ENCODE data around the gene RALGPS1. TPM values are rescaled to one million over a fixed set of nuclear protein-coding genes. Genes with fewer than 3 reads are reported as not detected.

The RALGPS1 gene
- total RNA-seq, 2 donors from 2014 or later, result 9.7 to 17.7 TPM

- peak; percentile 36 for DNase-seq (ENCODE audit: low spot score)
- H3K4me1 ChIP-seq, result peaks cover 3 to 58% of the 10 kb centered on the region in 2 donors
- no peak for TF ChIP-seq CTCF (IDR thresholded peaks at IDR 0.05)
- H3K9me3 ChIP-seq, result no peaks in the 10 kb centered on the region
- H3K4me3 ChIP-seq, result no peak overlapping the region
- H3K27ac ChIP-seq, result peak overlapping the region in 1 of 2 donors; percentile 95
- H3K27me3 ChIP-seq, result no peaks in the 10 kb centered on the region
- no peaks in the 10 kb centered on the region for H3K36me3 ChIP-seq
Measured at GRCh38 chr9:127136880-127137639, 222.5 kb downstream of the RALGPS1 start.

- H3K27ac ChIP-seq, result no peak overlapping the region
- no peak overlapping the region for H3K4me3 ChIP-seq
- H3K36me3 ChIP-seq, result no peaks in the 10 kb centered on the region
- peak; percentile 43 for DNase-seq (ENCODE audit: low spot score)
- H3K9me3 ChIP-seq, result no peaks in the 10 kb centered on the region
- H3K27me3 ChIP-seq, result no peaks in the 10 kb centered on the region
- no peak for TF ChIP-seq CTCF (IDR thresholded peaks at IDR 0.05)
- peaks cover 3 to 53% of the 10 kb centered on the region in 2 donors for H3K4me1 ChIP-seq
Measured at GRCh38 chr9:127137640-127138360, 223.2 kb downstream of the RALGPS1 start.

GRCh38 chr9:127138444-127138843 is 223.9 kb downstream of the RALGPS1 start:
- Histone ChIP-seq H3K4me1 (peaks cover 0 to 46% of the 10 kb centered on the region in 2 donors), H3K27ac (no peak overlapping the region), H3K27me3 (no peaks in the 10 kb centered on the region), H3K9me3 (no peaks in the 10 kb centered on the region), H3K4me3 (no peak overlapping the region), H3K36me3 (no peaks in the 10 kb centered on the region)
- peak; percentile 56 for DNase-seq (ENCODE audit: low spot score)
- TF ChIP-seq CTCF (IDR thresholded peaks at IDR 0.05), result no peak

- no peaks in the 10 kb centered on the region for H3K9me3 ChIP-seq
- no peaks in the 10 kb centered on the region for H3K27me3 ChIP-seq
- no peaks in the 10 kb centered on the region for H3K36me3 ChIP-seq
- H3K27ac ChIP-seq, result no peak overlapping the region
- DNase-seq (ENCODE audit: low spot score), result peak; percentile 50
- TF ChIP-seq CTCF (IDR thresholded peaks at IDR 0.05), result no peak
- H3K4me1 ChIP-seq, result peaks cover 0 to 39% of the 10 kb centered on the region in 2 donors
- H3K4me3 ChIP-seq, result no peak overlapping the region
Measured at GRCh38 chr9:127139071-127139731, 224.6 kb downstream of the RALGPS1 start.

GRCh38 chr9:127139775-127140174 is 225.2 kb downstream of the RALGPS1 start:
- Histone ChIP-seq H3K9me3 (no peaks in the 10 kb centered on the region), H3K27ac (no peak overlapping the region), H3K4me1 (peaks cover 0 to 33% of the 10 kb centered on the region in 2 donors), H3K27me3 (no peaks in the 10 kb centered on the region), H3K4me3 (no peak overlapping the region), H3K36me3 (no peaks in the 10 kb centered on the region)
- TF ChIP-seq CTCF (IDR thresholded peaks at IDR 0.05), result no peak
- DNase-seq (ENCODE audit: low spot score), result no peak

Data from right atrium auricular region (tissue), 2 donors.